Neural cell (in vitro differentiated cells): ENCODE data around the gene TSR3. TPM values are rescaled to one million over a fixed set of nuclear protein-coding genes. Genes with fewer than 3 reads are reported as not detected.

Source experiments
- H2AFZ ChIP-seq: fragments of 200-600, 300-800 bp; sonication (generic), shearing (Covaris generic); 2 replicates; pipeline ENCODE4 v1.6.0; 2014; ENCODE audit warnings: low read depth, mild to moderate bottlenecking, antibody characterized with exemption, low read length, moderate library complexity
- H3F3A ChIP-seq: fragments of 200-600 bp; shearing (Covaris generic); 2 replicates; pipeline ENCODE4 v1.6.1; 2016; ENCODE audit warnings: mild to moderate bottlenecking, moderate library complexity, mixed read lengths, antibody characterized with exemption, low read length; ENCODE audit not compliant: insufficient read depth, poor library complexity, severe bottlenecking
- H3K27ac ChIP-seq: fragments of 200-600, 300-800 bp; sonication (generic), shearing (Covaris generic); 2 replicates; pipeline ENCODE4 v1.5.1; 2014; ENCODE audit warnings: mild to moderate bottlenecking, low read length, moderate library complexity
- H3K27me3 ChIP-seq: fragments of 300-800, 200-600 bp; sonication (generic), shearing (Covaris generic); 2 replicates; pipeline ENCODE4 v1.6.0; 2014; ENCODE audit warnings: mild to moderate bottlenecking, low read depth, low read length, moderate library complexity; ENCODE audit not compliant: insufficient read depth
- H3K36me3 ChIP-seq: fragments of 300-800, 200-600 bp; sonication (generic), shearing (Covaris generic); 2 replicates; pipeline ENCODE4 v1.5.1; 2014; ENCODE audit warnings: mild to moderate bottlenecking, antibody characterized with exemption, low read length, moderate library complexity; ENCODE audit not compliant: insufficient read depth
- H3K4me2 ChIP-seq: fragments of 300-800, 200-600 bp; sonication (generic), shearing (Covaris generic); 2 replicates; pipeline ENCODE4 v1.6.0; 2014; ENCODE audit warnings: mild to moderate bottlenecking, low read length
- H3K4me3 ChIP-seq: fragments of 300-800, 200-600 bp; sonication (generic), shearing (Covaris generic); 2 replicates; pipeline ENCODE4 v1.5.1; 2014; ENCODE audit warnings: mild to moderate bottlenecking, low read length, moderate library complexity
- H3K79me2 ChIP-seq: fragments of 200-600 bp; shearing (Covaris generic); replicated peaks from 2 replicates; pipeline ENCODE4 v1.6.0; 2014; ENCODE audit warnings: mild to moderate bottlenecking, low read length, moderate library complexity; ENCODE audit not compliant: insufficient read depth
- H3K9ac ChIP-seq: fragments of 300-800, 200-600 bp; sonication (generic), shearing (Covaris generic); 2 replicates; pipeline ENCODE4 v1.6.1; 2016; ENCODE audit warnings: mild to moderate bottlenecking, low read length, mixed read lengths
- H3K9me2 ChIP-seq: fragments of 200-600 bp; shearing (Covaris generic); 2 replicates; pipeline ENCODE4 v1.6.1; 2016; ENCODE audit warnings: mild to moderate bottlenecking, low read length, mixed read lengths; ENCODE audit not compliant: insufficient read depth
- H3K9me3 ChIP-seq: fragments of 200-600, 300-800 bp; sonication (generic), shearing (Covaris generic); 2 replicates; pipeline ENCODE4 v1.6.1; 2016; ENCODE audit warnings: mild to moderate bottlenecking, mixed run types, low read length, moderate library complexity, mixed read lengths
- H4K20me1 ChIP-seq: fragments of 200-600 bp; shearing (Covaris generic); 2 replicates; pipeline ENCODE4 v1.6.1; 2016; ENCODE audit warnings: mild to moderate bottlenecking, mixed run types; ENCODE audit not compliant: insufficient read depth
- EP300 ChIP-seq: fragments of 450-650 bp; conservative IDR thresholded peaks from 2 replicates; pipeline ENCODE4 v1.6.1; 2014; ENCODE audit warnings: antibody characterized with exemption, mild to moderate bottlenecking, moderate library complexity; ENCODE audit not compliant: poor library complexity, severe bottlenecking
- EZH2 ChIP-seq: fragments of 200-600, 300-800 bp; shearing (Covaris generic), sonication (generic); IDR thresholded peaks from 2 replicates; pipeline ENCODE4 v1.6.1; 2014; ENCODE audit warnings: antibody characterized with exemption, low read length, borderline replicate concordance, mild to moderate bottlenecking; ENCODE audit not compliant: insufficient read depth, poor library complexity, severe bottlenecking
- MXI1 ChIP-seq: fragments of 450-650 bp; conservative IDR thresholded peaks from 2 replicates; pipeline ENCODE4 v1.6.1; 2014; ENCODE audit warnings: antibody characterized with exemption, mild to moderate bottlenecking; ENCODE audit not compliant: poor library complexity, severe bottlenecking
- POLR2AphosphoS5 ChIP-seq: IDR thresholded peaks from 2 replicates; pipeline ENCODE4 v1.6.1; 2012
- RAD21 ChIP-seq: fragments of 450-650 bp; conservative IDR thresholded peaks from 2 replicates; pipeline ENCODE4 v1.6.1; 2014; ENCODE audit warnings: antibody characterized with exemption, mild to moderate bottlenecking, moderate library complexity
- REST ChIP-seq: IDR thresholded peaks from 2 replicates; pipeline ENCODE4 v1.6.1; 2012; ENCODE audit warnings: borderline replicate concordance
- SMC3 ChIP-seq: fragments of 450-650 bp; conservative IDR thresholded peaks from 2 replicates; pipeline ENCODE4 v1.6.1; 2014; ENCODE audit warnings: antibody characterized with exemption, mild to moderate bottlenecking, moderate library complexity; ENCODE audit not compliant: poor library complexity
- TAF1 ChIP-seq: IDR thresholded peaks from 2 replicates; pipeline ENCODE4 v1.6.1; 2012; ENCODE audit warnings: low read depth
- polyA plus RNA-seq: library from polyadenylated mRNA; depleted of rRNA; stranded (reverse); fragments of >200 nt; gene quantifications from 2 replicates; pipeline ENCODE4 v1.2.3, GENCODE V29; 2014
- TF ChIP-seq, protein P1 (sequence below): fragments of 450-650 bp; IDR thresholded peaks from 2 replicates; pipeline ENCODE4 v1.5.1; 2014; ENCODE audit warnings: antibody characterized with exemption, mild to moderate bottlenecking, moderate library complexity; ENCODE audit not compliant: poor library complexity, severe bottlenecking

The TSR3 gene
- polyA plus RNA-seq, 1 donor from 2014 or later, result 102 TPM

- Histone ChIP-seq H3K27me3 (no peaks in the 10 kb centered on the region), H3K27ac (no peak overlapping the region), H3K4me3 (no peak overlapping the region), H3K4me2 (no peak overlapping the region), H3K36me3 (no peaks in the 10 kb centered on the region), H3K79me2 (no peaks in the 10 kb centered on the region), H3K9ac (no peak overlapping the region), H3K9me2 (no peaks in the 10 kb centered on the region), H3F3A (no peaks in the 10 kb centered on the region), H4K20me1 (no peaks in the 10 kb centered on the region), H3K9me3 (no peaks in the 10 kb centered on the region), H2AFZ (no peak overlapping the region)
- TF ChIP-seq, protein P1, sequence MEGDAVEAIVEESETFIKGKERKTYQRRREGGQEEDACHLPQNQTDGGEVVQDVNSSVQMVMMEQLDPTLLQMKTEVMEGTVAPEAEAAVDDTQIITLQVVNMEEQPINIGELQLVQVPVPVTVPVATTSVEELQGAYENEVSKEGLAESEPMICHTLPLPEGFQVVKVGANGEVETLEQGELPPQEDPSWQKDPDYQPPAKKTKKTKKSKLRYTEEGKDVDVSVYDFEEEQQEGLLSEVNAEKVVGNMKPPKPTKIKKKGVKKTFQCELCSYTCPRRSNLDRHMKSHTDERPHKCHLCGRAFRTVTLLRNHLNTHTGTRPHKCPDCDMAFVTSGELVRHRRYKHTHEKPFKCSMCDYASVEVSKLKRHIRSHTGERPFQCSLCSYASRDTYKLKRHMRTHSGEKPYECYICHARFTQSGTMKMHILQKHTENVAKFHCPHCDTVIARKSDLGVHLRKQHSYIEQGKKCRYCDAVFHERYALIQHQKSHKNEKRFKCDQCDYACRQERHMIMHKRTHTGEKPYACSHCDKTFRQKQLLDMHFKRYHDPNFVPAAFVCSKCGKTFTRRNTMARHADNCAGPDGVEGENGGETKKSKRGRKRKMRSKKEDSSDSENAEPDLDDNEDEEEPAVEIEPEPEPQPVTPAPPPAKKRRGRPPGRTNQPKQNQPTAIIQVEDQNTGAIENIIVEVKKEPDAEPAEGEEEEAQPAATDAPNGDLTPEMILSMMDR, result no peak
- TF ChIP-seq MXI1, result no peak
- TF ChIP-seq SMC3, result no peak
- no peak for TF ChIP-seq EZH2
- no peak for TF ChIP-seq TAF1
- no peak for TF ChIP-seq POLR2AphosphoS5
- no peak for TF ChIP-seq EP300
- TF ChIP-seq RAD21, result no peak
- TF ChIP-seq REST, result no peak
Measured at GRCh38 chr16:1375741-1376410, 24.2 kb upstream of the TSR3 start.

DNA sequence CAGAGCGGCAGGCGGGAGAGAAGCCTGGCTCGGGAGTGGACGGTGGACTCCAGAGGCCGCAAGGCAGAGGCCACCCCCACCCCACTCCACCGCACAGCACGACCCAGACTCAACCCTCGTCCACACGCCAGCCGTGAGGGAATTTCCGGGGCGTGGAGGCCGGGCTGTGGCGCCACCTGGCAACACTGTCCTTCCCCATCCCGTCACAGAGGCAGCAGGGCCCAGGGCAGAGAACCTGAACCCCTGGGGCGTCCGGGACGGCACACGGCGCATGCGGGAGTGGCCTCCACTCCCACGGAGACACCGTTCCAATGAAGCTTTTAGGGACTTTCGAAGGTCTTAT, 23.6 kb upstream of the TSR3 start:
- no peak overlapping the region for H2AFZ ChIP-seq
- H3K4me3 ChIP-seq, result no peak overlapping the region
- H4K20me1 ChIP-seq, result no peaks in the 10 kb centered on the region
- H3K9me2 ChIP-seq, result no peaks in the 10 kb centered on the region
- no peaks in the 10 kb centered on the region for H3K27me3 ChIP-seq
- no peak overlapping the region for H3K9ac ChIP-seq
- no peak overlapping the region for H3K4me2 ChIP-seq
- no peak overlapping the region for H3K27ac ChIP-seq
- H3K9me3 ChIP-seq, result no peaks in the 10 kb centered on the region
- H3K36me3 ChIP-seq, result no peaks in the 10 kb centered on the region
- no peaks in the 10 kb centered on the region for H3F3A ChIP-seq
- no peak for TF ChIP-seq MXI1
- TF ChIP-seq RAD21, result no peak
- TF ChIP-seq POLR2AphosphoS5, result no peak
- TF ChIP-seq EZH2, result no peak
- no peak for TF ChIP-seq SMC3
- no peaks in the 10 kb centered on the region for H3K79me2 ChIP-seq
